Measurements from ENCODE around the gene NKX2-1.
"Not testable (repeated sequence)": the region's sequence is repeated elsewhere in the genome, so short reads cannot be mapped to it uniquely, and the experiment has no call there.

The NKX2-1 gene

DNA sequence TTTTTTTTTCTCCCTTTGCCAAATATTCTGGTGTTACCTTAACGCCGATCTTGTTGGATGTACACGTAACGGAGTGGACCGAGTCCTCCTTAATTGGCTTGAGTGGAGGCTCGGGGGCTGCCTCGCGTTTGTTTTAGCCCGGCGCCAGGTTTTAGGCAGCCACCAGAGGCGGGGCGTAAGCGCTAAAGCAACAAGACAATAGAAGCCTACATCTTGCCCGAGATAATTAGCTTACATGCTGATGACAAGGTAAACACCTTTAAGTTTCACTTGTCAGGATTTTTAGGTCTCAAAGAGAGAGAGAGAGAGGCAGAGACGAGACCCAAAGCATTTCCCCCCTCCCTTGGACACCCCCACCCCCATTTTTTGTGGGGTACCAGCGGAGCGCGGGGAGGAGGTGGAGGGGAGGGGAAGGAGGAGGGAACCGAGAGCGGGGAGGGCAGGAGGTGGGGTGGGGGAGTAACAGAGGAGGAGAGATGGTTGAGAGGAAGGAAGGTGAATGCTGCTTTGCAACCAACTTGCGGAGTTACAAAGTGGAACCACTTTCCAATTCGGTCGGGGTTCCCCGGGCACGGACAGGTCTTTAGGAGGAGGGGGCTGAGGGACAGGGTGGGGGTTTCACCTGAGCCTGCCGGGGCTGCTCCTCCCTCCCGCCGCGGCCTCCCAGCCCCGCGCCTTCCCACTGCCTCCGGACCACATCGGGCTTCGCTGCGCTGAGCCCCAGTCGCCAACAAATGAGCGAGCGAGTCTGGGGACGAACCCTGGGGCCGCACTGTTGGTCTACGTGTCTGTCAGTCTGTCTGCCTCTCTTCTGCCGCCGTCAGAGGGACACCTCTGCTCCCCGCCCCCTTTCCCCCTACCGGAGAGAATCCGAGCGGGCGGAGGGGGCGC lies at the start of gene NKX2-1:
Gene NKX2-1, minus strand, starts transcription at position 802 of the 891 bp plus-strand sequence. Its CDS starts 103 bp downstream, at position 699.
- no peak for DNase-seq (ENCODE audit: insufficient read length, low spot score)

DNA sequence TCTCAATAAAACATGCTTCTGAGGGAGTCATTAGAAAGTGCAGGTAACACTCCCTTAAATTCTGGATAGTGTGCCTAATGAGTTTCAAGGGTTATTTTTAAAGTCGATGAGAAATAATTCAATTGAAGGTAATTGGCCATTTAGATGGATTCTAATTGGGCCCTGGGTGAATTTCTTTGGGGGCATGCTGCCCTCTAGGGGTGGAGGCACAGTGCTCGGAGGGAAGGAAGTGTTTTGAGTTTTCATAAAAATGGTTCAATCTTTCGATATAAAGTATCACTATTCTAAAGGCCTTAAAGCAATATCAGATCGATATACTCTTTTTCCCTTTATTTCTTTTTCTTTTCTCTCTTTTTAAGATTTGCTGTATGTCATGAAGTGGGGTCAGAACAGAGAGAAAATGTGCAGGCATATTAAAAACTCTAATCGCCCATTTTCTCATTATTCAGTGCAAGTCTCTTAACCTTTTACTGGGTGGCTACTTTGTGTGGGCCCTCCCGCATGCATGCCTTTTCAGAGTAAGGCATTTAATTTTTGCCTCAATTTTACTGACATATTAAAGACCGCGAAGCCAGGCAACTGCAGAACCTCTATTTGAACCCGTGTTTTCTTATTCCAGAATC lies 36.9 kb upstream of the NKX2-1 start:
- FAIRE-seq (no peak), DNase-seq (ENCODE audit: insufficient read length, low spot score) (peak; percentile 31)

More for the DNA sequence above, at the start of gene NKX2-1:
- FAIRE-seq = no peak

DNA sequence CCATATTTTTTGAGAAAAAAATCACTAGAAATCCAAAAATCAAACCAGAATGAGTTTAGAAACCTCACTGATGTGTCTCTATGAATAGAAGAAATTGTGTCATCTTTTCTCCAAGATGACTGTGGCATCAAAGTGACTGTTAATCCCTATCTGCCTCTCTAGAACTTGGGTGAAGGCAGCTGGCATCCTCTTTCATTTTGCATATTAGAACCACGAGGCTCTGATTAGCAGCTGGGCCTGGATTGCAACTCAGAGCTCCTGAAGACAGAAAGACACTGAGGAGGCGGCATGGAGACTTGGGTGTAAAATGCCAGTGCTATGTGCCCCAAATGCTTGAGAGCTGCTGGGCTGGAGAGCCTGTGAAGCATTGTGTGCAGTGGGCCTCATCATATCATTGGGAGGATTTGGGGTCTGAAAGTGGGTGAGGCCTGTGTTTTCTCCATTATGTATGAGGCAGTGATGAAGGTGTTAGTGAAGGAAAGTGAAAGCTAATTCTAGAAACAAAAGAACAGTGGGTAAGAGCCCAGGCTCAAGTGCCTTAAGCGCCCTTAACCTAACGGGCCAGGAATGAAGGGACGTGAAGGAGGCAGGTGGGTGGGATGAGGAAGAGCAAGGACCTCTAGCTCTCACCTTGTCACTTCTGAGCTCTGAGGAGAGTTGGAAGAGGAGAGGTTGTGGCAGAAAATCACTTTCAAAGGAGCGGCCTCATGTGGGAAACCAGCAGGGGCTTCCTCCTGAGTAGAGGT lies 36.1 kb upstream of the NKX2-1 start:
- FAIRE-seq (no peak), DNase-seq (ENCODE audit: insufficient read length, low spot score) (no peak)

DNA sequence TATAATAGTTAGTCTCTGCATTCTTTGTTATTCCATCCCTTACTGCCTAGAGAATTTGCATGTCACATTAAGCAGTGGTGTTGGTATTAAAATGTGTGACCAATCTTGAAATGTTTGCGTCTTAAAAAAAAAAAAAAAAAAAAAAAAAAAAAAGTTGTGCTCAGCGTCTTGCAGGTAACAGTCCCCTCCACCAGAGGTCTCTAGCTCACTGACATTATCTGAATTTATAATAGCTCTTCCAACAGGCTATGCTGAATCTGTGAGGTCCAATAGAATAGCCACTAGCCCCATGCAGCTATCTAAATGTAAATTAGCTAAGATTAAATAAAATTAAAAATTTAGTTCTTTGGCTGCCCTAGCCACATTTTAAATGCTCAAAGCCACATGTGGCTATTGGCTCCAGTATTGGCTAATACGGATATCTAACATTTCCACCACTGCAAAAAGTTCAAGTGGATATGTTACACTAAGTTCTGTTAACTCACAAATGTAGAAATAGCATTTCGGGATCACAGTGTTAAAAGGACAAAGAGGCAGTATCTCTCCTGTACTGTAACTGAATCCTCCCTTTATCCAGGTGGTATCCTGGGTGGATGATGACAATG lies 33.7 kb upstream of the NKX2-1 start:
- DNase-seq (ENCODE audit: insufficient read length, low spot score) (peak; percentile 17), FAIRE-seq (no peak)

DNA sequence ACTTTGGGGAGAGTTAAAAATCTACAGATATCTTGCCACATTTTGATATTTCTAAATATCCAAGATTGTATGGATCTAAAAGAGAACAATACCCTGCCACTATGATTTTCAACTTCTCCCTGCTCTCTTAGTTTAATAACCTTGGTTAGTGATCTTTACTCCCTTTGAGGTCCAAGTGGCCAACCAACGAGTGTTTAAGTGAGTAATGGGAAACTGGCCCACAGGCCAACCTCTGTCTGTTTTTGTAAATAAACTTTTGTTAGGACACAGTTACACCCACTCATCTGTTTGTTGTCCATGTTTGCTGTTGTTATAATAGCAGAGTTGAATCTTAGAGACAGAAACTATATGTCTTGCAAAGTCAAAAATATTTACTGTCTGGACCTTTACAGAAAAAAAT lies 30.9 kb upstream of the NKX2-1 start:
- FAIRE-seq (no peak), DNase-seq (ENCODE audit: insufficient read length, low spot score) (no peak)

DNA sequence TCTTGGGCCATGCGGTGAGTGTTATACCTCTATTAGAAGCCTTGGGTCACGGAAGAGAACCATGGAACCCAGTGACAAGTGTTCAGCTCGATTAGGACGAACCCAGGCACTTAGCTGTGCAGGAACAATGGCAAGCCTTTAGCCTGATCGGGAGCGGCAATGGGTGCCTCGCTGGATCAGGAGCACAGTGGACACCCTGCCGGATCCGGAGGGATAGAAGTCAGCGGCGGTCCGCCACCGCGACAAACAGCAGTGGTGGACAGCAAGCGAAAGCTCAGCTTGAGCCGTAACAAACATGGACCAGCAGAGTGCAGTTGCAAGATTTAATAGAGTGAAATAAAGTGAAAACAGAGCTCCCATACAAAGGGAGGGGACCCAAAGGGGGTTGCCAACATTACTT lies 24.2 kb upstream of the NKX2-1 start:
- FAIRE-seq; DNase-seq (ENCODE audit: insufficient read length, low spot score): not testable (repeated sequence)

DNA sequence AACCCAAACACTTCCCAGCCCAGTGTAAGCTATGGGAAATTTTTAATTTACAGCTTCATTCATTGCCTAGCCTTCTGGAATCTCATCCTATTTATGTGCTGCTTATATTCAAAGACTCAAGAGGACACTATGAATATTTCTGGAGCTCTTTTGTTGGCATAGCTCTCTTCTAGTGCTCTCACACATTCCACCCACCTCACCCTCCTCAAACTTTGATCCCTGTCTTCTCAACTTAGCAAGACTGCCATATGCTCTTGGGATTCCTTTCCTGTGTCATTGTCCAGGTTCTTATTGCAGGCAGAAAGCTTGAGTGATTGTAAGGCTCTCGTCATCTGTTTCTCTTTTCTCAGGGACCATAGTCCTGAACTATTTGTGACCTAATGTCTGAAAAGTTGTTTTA lies 18.0 kb upstream of the NKX2-1 start:
- FAIRE-seq (no peak), DNase-seq (ENCODE audit: insufficient read length, low spot score) (no peak)

DNA sequence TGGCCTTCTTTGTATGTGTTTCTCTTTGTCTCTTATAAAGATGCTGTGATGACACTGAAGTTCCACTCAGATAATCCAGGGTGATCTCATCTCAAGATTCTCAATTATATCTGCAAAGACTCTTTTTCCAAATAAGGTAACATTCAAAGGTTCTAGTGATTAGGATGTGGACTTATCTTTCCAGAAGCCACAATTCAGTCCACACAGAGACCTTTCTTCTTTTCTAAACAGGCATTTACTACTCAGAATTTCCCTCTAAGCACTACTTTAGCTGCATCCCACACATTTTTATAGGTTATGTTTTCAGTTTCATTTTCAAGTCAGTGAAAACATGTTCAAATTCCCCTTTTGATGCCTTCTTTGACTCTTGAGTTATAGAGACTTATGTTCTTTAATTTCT lies 9.0 kb upstream of the NKX2-1 start:
- DNase-seq (ENCODE audit: insufficient read length, low spot score) (no peak), FAIRE-seq (no peak)

DNA sequence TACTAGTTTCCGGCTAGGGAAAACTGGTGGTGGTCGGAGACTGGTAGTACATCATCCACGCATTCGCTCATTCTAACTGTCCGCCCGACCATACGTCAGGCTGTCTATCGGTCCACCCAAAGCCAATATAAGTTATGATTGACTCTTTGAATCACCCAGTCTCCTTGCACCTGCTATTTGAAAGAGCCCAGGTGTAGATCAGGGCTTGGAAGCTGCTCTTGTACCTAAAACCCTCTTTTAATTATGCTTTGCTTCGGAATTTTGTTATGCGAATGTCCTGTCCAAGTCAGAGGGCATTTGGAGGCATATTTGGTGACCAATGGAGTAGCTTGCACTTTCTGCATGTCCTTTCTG lies 5.7 kb upstream of the NKX2-1 start:
- FAIRE-seq = no peak
- DNase-seq (ENCODE audit: insufficient read length, low spot score) = no peak

DNA sequence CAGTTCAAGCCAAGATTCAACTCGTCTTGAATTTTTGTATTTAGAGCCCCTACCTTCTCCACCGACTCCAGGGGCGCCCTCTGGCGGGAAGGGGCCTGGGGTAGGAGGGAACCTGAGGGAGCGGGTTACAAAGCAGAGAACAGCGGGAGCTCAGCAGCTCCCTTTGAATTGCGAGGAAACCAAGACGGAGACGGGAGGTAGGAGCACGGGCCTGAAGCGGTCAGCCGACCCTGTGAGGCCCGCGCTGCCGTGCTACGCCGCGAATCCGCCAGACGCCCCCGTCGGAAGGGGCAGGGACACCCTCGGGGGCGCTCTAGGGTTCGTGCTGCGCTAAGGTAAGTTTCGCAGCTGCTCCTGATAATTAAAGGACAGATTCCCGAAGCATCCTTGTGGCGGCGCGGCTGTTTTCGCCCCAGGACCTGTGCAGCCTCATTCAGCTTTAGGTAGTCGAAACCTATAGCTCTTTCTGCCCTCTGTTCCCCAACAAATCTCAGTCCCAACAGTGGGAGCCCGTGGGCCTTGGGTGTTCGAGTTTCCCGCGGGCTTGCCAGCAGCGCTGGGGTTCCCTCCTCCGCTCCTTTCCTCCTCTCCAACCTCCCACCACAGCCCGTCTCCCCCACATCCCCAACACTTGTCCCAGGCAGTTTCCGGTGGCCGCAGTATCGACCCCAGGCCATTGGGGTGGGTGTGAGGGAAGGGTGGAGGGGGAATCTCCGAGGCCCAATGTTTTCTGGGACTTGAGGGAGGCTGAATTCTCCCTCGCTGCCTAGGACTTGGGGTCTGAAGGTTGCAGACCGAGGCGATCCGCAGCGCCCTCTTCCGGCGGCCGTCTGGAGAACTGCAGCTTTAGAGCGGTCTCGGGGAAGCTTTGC lies 5.1 kb upstream of the NKX2-1 start:
- DNase-seq (ENCODE audit: insufficient read length, low spot score) (peak; percentile 53), FAIRE-seq (no peak)

DNA sequence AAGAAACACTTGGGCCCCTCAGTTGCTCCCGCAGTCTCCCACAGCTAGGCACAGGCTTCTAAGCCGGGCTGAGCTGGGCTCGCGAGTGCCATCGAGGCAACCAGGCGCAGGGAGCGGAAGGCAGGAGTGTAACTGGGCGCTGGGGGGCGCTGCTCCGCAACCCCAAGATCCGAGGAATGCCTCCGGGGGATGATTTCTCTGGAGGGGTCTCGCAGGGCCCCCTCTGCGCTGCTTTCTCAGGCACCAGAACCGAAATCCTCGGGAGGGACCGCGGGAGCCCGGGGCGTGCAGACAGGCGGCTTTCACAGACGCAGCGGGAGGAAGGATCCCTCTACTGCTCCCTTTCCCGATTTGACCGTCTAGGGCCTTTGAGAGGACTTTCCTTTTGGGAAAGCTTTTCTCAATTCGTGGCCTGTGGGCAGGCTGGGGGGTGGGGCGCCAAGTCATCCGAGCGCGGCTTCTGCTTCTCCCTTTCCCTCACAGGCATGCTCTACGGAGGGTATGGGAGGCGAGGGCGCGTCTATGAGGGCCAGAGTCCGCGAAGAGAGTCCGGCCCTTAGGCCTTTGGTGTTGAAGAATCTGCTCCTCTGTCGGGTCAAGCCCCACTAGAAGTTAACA lies 4.3 kb upstream of the NKX2-1 start:
- FAIRE-seq = no peak
- DNase-seq (ENCODE audit: insufficient read length, low spot score) = no peak

DNA sequence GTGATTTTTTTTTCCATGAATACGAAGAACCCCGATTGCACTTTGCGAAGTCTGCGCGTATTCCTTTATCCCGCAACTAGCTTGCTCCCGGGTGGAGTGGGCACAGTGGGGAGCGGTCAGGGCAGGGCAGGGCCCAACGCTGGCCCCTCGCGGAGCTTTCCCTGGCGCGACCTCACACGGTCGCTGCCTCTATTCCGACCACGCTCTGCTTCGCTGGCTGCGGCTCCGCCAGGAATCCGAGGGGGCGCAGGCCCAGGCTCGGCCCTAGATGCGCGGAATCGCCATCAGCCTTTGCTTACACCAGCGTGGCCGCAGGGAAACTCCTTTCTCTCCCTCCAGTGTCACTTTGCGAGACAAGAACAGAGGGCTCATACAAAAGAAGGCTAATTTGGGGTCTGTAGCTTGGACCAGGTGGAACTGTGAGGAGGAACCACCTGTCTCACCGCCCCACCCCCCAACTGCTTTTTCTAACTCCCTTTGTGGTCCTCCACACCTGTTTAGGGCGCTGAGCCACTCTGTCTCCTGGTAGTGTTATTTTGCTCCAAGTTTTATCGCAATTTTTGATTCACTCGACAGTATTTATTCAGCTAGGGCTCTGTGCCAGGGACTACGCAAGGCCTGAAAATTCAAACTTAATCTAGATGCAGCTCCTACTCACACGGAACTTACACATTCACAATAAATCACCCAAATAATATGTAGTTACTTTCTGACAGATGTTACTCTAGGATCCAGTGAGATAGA lies 3.1 kb upstream of the NKX2-1 start:
- DNase-seq (ENCODE audit: insufficient read length, low spot score) (no peak), FAIRE-seq (no peak)

DNA sequence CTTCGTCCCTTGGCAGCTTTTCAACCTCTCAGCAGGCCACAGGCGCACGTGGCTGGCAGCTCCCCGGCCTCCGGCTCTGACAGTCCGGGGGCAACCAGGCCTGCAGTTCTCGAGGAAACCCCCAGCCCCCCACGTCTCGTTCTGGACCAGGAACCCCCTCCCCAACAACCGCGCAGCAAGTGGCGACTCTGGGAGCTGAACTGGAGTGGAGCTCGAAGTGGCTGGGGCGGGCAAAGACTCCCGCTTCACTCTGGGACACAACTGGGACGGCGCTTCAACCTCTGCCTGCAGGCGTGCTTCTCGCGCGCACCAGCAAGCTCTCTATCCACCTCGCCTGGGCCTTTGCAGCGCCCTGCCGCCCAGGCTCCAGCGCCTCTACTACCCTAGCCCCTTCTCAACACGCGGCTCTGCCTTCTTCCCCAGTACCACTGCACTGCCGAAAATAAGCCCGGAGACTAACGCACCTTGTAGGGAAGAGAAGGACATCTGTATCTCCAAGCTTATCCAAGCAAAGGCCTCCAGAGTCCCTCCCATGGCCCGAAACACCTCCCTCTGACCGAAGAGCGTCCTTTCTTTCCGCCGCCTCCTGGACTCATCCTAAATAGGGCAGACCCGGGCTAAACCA lies 2.4 kb upstream of the NKX2-1 start:
- no peak for DNase-seq (ENCODE audit: insufficient read length, low spot score)

DNA sequence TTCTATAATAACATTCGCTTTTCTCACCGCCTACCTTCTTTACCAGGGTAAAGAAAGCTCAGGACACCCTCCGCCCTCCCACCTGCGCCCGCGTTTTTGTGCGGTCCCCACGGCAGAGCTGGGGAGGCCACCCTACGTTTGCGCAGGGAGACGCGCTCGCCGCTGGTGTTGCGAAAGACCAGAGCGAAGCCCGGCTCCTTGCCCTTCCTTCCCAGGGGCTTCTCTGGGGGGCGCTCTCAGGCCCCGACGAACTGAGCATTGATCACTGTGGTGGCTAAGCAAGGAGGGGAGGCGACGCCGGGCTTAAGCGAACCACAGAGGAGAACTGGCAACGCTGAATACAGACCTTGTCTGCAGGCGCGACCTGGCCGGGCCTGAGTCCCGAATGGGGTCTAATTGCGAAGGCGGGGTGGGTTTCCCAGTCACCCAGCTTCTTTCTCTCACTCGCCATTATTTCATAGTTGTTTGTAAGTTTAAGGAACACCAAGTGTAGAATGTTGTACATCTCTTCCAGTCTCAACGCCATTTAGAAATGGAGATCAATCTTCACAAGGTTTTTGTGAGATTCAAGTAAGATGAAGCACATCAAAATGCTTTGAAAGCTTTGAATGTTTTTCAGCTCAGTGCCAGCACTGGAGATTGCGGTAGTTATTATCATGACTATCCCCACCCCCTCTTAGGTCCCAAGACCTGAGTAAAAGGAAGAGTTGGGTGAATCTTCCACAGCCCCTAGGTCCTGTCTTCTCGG lies 1.7 kb upstream of the NKX2-1 start:
- FAIRE-seq (no peak), DNase-seq (ENCODE audit: insufficient read length, low spot score) (no peak)

More for the DNA sequence above, 2.4 kb upstream of the NKX2-1 start:
- no peak for FAIRE-seq

DNA sequence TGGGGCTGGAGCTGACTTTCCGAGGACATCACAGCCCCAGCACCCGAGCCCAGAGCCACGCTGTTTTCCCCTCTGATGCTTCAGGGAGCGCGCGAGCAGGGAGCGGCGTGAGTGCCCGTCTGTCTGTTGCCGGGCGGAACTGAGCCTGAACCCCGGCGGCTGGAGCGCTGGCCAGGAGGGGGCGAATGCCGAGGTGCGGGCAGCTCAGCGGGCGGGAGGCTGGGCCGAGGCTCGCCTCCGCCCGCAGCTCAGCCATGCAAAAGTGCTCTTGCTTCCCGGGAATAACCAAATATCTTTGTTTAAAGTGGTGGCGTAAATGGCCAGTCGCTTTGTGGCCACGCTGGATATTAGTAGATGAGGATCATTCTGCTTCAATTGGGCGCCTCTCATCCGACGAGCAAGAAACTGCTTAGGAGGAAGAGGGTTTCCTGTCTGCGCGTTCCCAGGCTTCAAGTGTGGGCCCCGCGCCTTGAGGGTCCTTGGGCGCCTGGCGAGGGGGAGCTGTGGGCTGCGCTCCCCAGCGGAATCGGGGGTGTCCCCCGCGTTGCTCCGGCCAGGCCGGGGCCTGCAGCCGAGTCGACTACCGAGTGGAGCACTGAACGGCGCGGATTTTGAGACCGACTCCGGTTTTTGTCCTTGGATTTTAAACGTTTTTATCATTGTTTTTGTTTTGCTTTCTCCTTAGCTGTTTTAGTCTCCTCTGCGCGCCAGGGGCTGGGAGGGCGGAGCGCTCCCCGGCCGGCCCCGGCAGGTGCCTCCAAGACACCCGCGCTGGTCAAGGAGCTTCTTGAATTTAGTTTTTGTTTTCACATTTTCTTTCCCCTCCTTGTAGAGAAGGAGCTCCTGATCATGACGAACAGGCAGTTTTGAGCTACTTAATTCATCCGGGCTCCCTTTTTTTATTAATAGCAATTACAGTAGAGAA lies 831 bp upstream of the NKX2-1 start:
- DNase-seq (ENCODE audit: insufficient read length, low spot score) (peak; percentile 58), FAIRE-seq (no peak)

DNA sequence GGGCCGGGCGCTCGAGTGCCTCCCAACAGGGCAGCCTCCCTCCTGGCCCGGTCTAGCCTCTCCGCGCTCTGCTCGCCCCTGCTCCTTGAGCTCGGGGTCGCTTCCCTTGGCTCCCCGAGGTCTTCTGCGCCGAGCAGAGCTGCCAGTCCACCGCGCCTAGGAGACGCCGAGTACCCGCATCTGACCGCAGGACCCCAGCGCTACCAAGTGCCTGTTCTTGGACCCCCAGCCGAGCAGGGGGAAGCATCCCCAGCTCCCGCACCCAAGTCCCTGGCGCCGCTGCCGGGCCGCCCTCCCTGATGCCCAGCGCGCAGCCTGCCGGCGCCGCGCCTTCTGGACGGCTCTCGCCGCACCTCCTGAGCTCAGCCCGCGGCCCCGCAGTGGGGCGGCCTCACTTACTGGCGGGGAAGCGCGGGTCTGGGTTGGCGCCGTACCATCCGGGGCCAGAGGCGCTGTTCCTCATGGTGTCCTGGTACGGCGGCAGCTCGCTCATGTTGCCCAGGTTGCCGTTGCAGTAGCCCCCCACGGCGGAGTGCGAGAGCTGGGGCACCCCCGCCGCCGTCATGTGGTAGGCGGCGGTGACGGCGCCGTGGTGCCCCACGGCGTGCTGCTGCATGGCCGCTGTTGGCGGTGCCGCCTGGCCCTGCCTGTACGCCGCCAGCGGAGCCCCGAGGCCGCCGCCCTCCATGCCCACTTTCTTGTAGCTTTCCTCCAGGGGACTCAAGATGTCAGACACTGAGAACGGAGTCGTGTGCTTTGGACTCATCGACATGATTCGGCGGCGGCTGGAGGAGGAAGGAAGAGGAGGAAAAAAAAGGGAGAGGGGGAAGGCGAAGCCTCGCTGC lies 1.2 kb downstream of the NKX2-1 start:
- DNase-seq (ENCODE audit: insufficient read length, low spot score) (no peak), FAIRE-seq (no peak)

Measured in HTR-8/SVneo (cell line).